Coronary artery (tissue), 2 donors: ENCODE data around the gene BMP8B.
A peak's percentile ranks its signal among the peaks of the same experiment; 100 is the strongest.

ENCODE experiments used
- DNase-seq: peaks from one replicate; pipeline ENCODE4 v3.0.0-alpha.2; 2017; ENCODE audit warnings: low spot score
- H3K27ac ChIP-seq, 2 donors: fragments of 200-600 bp; sonication (generic); one replicate each; pipeline ENCODE4 v1.5.1; 2016 to 2019
- H3K4me3 ChIP-seq: fragments of 200-600 bp; sonication (generic); 2 replicates; pipeline ENCODE4 v1.5.1; 2016; ENCODE audit warnings: mild to moderate bottlenecking, moderate library complexity
- CTCF ChIP-seq: fragments of 200-600 bp; sonication (generic); IDR thresholded peaks from one replicate; pipeline ENCODE4 v1.5.1; 2019; ENCODE audit warnings: antibody characterized with exemption

BMP8B gene, protein sequence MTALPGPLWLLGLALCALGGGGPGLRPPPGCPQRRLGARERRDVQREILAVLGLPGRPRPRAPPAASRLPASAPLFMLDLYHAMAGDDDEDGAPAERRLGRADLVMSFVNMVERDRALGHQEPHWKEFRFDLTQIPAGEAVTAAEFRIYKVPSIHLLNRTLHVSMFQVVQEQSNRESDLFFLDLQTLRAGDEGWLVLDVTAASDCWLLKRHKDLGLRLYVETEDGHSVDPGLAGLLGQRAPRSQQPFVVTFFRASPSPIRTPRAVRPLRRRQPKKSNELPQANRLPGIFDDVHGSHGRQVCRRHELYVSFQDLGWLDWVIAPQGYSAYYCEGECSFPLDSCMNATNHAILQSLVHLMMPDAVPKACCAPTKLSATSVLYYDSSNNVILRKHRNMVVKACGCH

DNA sequence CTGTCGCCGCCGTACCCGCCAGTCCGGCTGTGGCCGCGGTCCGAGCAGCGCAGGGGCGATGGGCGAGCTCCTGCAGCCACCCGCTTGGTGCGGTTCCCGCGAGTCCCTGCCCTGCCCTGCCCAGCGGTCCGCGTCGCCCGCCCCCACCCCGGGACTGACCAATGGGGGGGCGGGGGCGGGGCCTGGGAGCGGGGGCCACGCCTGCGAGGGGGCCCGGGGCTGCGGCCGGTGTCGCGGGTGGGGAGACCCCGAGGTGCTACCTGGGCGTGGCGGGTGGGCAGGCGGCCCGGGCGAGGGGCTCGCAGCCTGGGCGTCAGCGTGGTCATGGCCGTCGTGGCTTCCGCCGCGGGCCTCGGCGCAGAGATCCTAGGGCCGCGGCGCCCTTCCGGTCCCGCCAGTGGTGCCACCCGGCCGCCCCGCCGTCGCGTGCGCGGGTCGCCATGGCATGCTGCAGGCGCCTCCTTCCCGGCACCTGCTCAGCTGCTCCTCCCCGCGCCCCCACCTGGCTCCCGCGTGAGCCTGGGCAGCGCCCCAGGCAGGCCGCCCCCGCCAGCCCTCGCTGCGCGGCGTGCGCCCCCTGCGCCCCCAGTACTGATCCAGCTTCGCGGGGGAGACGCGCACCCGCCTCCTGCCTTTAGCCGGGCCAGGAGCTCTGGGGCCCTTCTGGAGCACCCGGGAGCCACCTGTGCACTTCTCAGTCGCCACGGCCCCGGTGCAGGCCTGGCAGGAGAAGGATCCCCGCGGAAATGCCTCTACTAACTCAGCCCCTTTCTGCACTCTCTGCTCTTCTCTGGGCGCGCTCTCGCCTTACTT is at the start of gene BMP8B:
BMP8B (minus strand) TSS at position 108 of the 813 bp plus-strand sequence. CDS start 380 bp downstream, outside the sequence.
- Histone ChIP-seq H3K27ac (peak within 1 kb of the TSS in 1 of 2 donors; percentile 45), H3K4me3 (peak within 1 kb of the TSS; percentile 77)
- DNase-seq, result no peak
- TF ChIP-seq CTCF, result no peak

- H3K4me3 ChIP-seq, result no peak overlapping the region
- no peak for TF ChIP-seq CTCF
- no peak for DNase-seq
- no peak overlapping the region for H3K27ac ChIP-seq
These were observed 48.0 kb upstream of the BMP8B start for GRCh38 chr1:39836595-39837110.

- H3K4me3 ChIP-seq, result no peak overlapping the region
- H3K27ac ChIP-seq, result no peak overlapping the region
- no peak for DNase-seq
- no peak for TF ChIP-seq CTCF
These were observed 47.4 kb upstream of the BMP8B start for GRCh38 chr1:39835935-39836594.

DNA sequence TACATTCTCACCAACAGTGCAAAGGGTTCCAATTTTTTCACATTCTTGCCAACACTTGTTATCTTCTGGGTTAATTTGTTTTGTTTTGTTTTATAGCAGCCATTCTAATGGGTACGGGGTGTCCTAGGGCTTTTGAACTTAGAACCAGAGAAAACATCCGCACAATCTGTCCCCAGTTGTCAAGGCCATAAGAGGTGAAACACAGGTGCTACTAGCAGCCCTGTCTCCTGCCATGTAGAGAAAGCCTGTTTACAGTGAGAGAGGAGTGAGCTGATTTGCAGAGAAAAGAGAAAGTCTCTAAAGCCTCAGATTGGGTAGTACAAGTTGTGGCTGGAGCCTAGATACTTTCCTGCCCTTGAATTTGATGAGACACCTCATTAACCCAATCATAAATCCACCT is 46.4 kb upstream of the BMP8B start:
- no peak overlapping the region for H3K27ac ChIP-seq
- DNase-seq, result no peak
- H3K4me3 ChIP-seq, result no peak overlapping the region
- TF ChIP-seq CTCF, result no peak

GRCh38 chr1:39833621-39834385 is 45.1 kb upstream of the BMP8B start:
- no peak overlapping the region for H3K27ac ChIP-seq
- no peak for DNase-seq
- no peak for TF ChIP-seq CTCF
- no peak overlapping the region for H3K4me3 ChIP-seq

- TF ChIP-seq CTCF, result no peak
- H3K27ac ChIP-seq, result no peak overlapping the region
- H3K4me3 ChIP-seq, result no peak overlapping the region
- no peak for DNase-seq
These were observed 44.5 kb upstream of the BMP8B start for GRCh38 chr1:39833121-39833520.
